HEK293 (cell line): ENCODE results near the gene GOLGA8R.
"Not testable (repeated sequence)": the region's sequence is repeated elsewhere in the genome, so short reads cannot be mapped to it uniquely, and the experiment has no call there.

Experiments
- CTCF ChIA-PET: fragments of 350-600 bp; formaldehyde crosslinking; extraction: SDS; loops from one replicate; lab custom pipeline; 2021; ENCODE audit warnings: antibody characterized with exemption; lab: Yijun Ruan, JAX
- POLR2A ChIA-PET: fragments of 300-600 bp; formaldehyde crosslinking; extraction: SDS; loops from one replicate; lab custom pipeline; 2020; ENCODE audit warnings: antibody characterized with exemption, inconsistent platforms; lab: Yijun Ruan, JAX
- H3K27ac ChIP-seq: fragments of 200-500 bp; sonication (Bioruptor generic); 2 replicates; pipeline ENCODE4 v1.5.1; 2014; ENCODE audit warnings: low read depth, low read length, control low read depth, inconsistent platforms; ENCODE audit errors: extremely low read depth
- H3K36me3 ChIP-seq, 2 experiments: fragments of 200-500 bp in 1 of 2; sonication (Bioruptor generic) in 1 of 2; 1 replicate in 1 of 2; 2 replicates in 1 of 2; pipeline ENCODE4 v1.5.1; 2014 to 2017; ENCODE audit warnings: inconsistent platforms in 2 of 2, low read length in 2 of 2; ENCODE audit not compliant: control insufficient read depth in 2 of 2, insufficient read depth in 1 of 2
- H3K4me1 ChIP-seq: fragments of 200-500 bp; sonication (Bioruptor generic); 2 replicates; pipeline ENCODE4 v1.5.1; 2014; ENCODE audit warnings: mild to moderate bottlenecking, low read length, inconsistent platforms; ENCODE audit not compliant: control insufficient read depth, insufficient read depth
- H3K4me3 ChIP-seq: 2 replicates; pipeline ENCODE4 v1.5.1; 2011; ENCODE audit warnings: low read depth, mild to moderate bottlenecking, control low read depth, low read length, moderate library complexity
- H3K9me3 ChIP-seq: fragments of 200-500 bp; sonication (Bioruptor generic); 2 replicates; pipeline ENCODE4 v1.5.1; 2014; ENCODE audit warnings: low read depth, low read length, inconsistent platforms; ENCODE audit not compliant: control insufficient read depth, insufficient read depth
- HIC1 ChIP-seq: fragments of 450-650 bp; formaldehyde crosslinking; IDR thresholded peaks from 2 replicates; pipeline ENCODE4 v1.5.1; 2016; ENCODE audit warnings: missing biosample characterization, missing genetic modification characterization
- KLF1 ChIP-seq: fragments of 450-650 bp; formaldehyde crosslinking; IDR thresholded peaks from 2 replicates; pipeline ENCODE4 v1.5.1; 2016; ENCODE audit warnings: missing biosample characterization, missing genetic modification characterization
- KLF7 ChIP-seq: fragments of 450-650 bp; formaldehyde crosslinking; IDR thresholded peaks from 2 replicates; pipeline ENCODE4 v1.5.1; 2016; ENCODE audit warnings: missing biosample characterization, missing genetic modification characterization, borderline replicate concordance
- KLF9 ChIP-seq: fragments of 450-650 bp; formaldehyde crosslinking; IDR thresholded peaks from 2 replicates; pipeline ENCODE4 v1.5.1; 2016; ENCODE audit warnings: missing biosample characterization, missing genetic modification characterization, low read depth
- ZBTB26 ChIP-seq: fragments of 450-650 bp; formaldehyde crosslinking; optimal IDR thresholded peaks from 2 replicates; pipeline ENCODE3; 2016; ENCODE audit warnings: missing biosample characterization, mild to moderate bottlenecking, missing genetic modification characterization
- ZBTB8A ChIP-seq: fragments of 450-650 bp; formaldehyde crosslinking; IDR thresholded peaks from 2 replicates; pipeline ENCODE4 v1.5.1; 2016; ENCODE audit warnings: missing biosample characterization, missing genetic modification characterization
- ZFHX2 ChIP-seq: fragments of 450-650 bp; formaldehyde crosslinking; conservative IDR thresholded peaks from 2 replicates; pipeline ENCODE4 v1.5.1; 2016; ENCODE audit warnings: missing biosample characterization, missing genetic modification characterization
- ZFP69B ChIP-seq: fragments of 450-650 bp; formaldehyde crosslinking; IDR thresholded peaks from 2 replicates; pipeline ENCODE4 v1.5.1; 2016; ENCODE audit warnings: missing biosample characterization, missing genetic modification characterization
- ZNF335 ChIP-seq: fragments of 450-650 bp; formaldehyde crosslinking; conservative IDR thresholded peaks from 2 replicates; pipeline ENCODE4 v1.5.1; 2016; ENCODE audit warnings: missing biosample characterization, missing genetic modification characterization
- ZNF398 ChIP-seq: fragments of 450-650 bp; formaldehyde crosslinking; IDR thresholded peaks from 2 replicates; pipeline ENCODE4 v1.5.1; 2017; ENCODE audit warnings: missing biosample characterization, missing genetic modification characterization
- ZNF692 ChIP-seq: fragments of 450-650 bp; formaldehyde crosslinking; IDR thresholded peaks from 2 replicates; pipeline ENCODE4 v1.5.1; 2016; ENCODE audit warnings: missing biosample characterization, missing genetic modification characterization
- ZSCAN4 ChIP-seq: fragments of 450-650 bp; formaldehyde crosslinking; IDR thresholded peaks from 2 replicates; pipeline ENCODE4 v1.5.1; 2017; ENCODE audit warnings: missing biosample characterization, missing genetic modification characterization

GOLGA8R gene

GRCh38 chr15:30393664-30393991 lies 20.4 kb downstream of the GOLGA8R start:
- TF ChIP-seq ZBTB26 (tag by site-specific recombination) (peak; percentile 24), ZBTB8A (0 out of 2 replicates have a peak, but pooled peaks have one; percentile 25), ZNF398 (peak; percentile 37; the same call in 1 of the 2 replicates), KLF7 (tag by site-specific recombination) (0 out of 2 replicates have a peak, but pooled peaks have one; percentile 47), ZNF335 (tag by site-specific recombination) (peak; percentile 49), ZFP69B (tag by site-specific recombination) (peak; percentile 75), ZSCAN4 (tag by site-specific recombination) (peak; percentile 87), ZFHX2 (tag by site-specific recombination) (peak; percentile 31; the same call in 1 of the 2 replicates), ZNF692 (tag by site-specific recombination) (0 out of 2 replicates have a peak, but pooled peaks have one; percentile 43), KLF9 (tag by site-specific recombination) (peak; percentile 62), KLF1 (tag by site-specific recombination) (peak; percentile 34; the same call in 1 of the 2 replicates), HIC1 (tag by site-specific recombination) (0 out of 2 replicates have a peak, but pooled peaks have one; percentile 20)
- H3K36me3 ChIP-seq, H3K27ac ChIP-seq, CTCF ChIA-PET, H3K9me3 ChIP-seq, POLR2A ChIA-PET, H3K4me1 ChIP-seq, H3K4me3 ChIP-seq: not testable (repeated sequence)

- H3K9me3 ChIP-seq, H3K36me3 ChIP-seq, CTCF ChIA-PET, H3K27ac ChIP-seq, H3K4me1 ChIP-seq, POLR2A ChIA-PET: not testable (repeated sequence)
- H3K4me3 ChIP-seq, result peak within 1 kb of the TSS; percentile 33
These were observed 21.0 kb downstream of the GOLGA8R start, which contains the start of gene CHRFAM7A for GRCh38 chr15:30392766-30393663. Gene CHRFAM7A (minus strand): TSS chr15:30393540. CDS start chr15:30383351, 10,189 bp downstream.

- H3K4me1 ChIP-seq, POLR2A ChIA-PET, H3K4me3 ChIP-seq, H3K27ac ChIP-seq, H3K36me3 ChIP-seq, H3K9me3 ChIP-seq, CTCF ChIA-PET: not testable (repeated sequence)
These were observed 27.7 kb downstream of the GOLGA8R start for GRCh38 chr15:30386318-30386887.

GRCh38 chr15:30377082-30377413 lies 37.0 kb downstream of the GOLGA8R start:
- H3K4me3 ChIP-seq, POLR2A ChIA-PET, H3K36me3 ChIP-seq, CTCF ChIA-PET, H3K27ac ChIP-seq, H3K4me1 ChIP-seq, H3K9me3 ChIP-seq: not testable (repeated sequence)

- H3K27ac ChIP-seq, H3K4me1 ChIP-seq, H3K4me3 ChIP-seq, CTCF ChIA-PET, H3K9me3 ChIP-seq, POLR2A ChIA-PET, H3K36me3 ChIP-seq: not testable (repeated sequence)
These were observed 37.5 kb downstream of the GOLGA8R start for GRCh38 chr15:30376375-30377081.
